Breast epithelium (tissue), 3 donors: Measurements from ENCODE around the gene MACC1.

ENCODE experiments used
- CTCF ChIP-seq, 3 donors: fragments of 450-650 bp; IDR thresholded peaks; one replicate each; pipeline ENCODE4 v1.5.1; 2016 to 2017; ENCODE audit warnings: antibody characterized with exemption in 3 of 3, mild to moderate bottlenecking in 3 of 3, moderate library complexity in 3 of 3
- POLR2A ChIP-seq: fragments of 450-650 bp; IDR thresholded peaks from one replicate; pipeline ENCODE4 v1.6.1; 2016; ENCODE audit warnings: antibody characterized with exemption, mild to moderate bottlenecking, moderate library complexity

GRCh38 chr7:20213378-20213777, 3.8 kb downstream of the MACC1 start:
- TF ChIP-seq CTCF (IDR thresholded peaks at IDR 0.05) (no peak), POLR2A (no peak)
